GM21515 (cell line): ENCODE results near the gene IFFO2.

Experiments used
- ATAC-seq: cut with Tn5 transposase; IDR thresholded peaks from one replicate; pipeline ENCODE4 v1.9.1; 2021; ENCODE audit not compliant: unreplicated experiment

IFFO2 gene

GRCh38 chr1:18921516-18922251 is 34.8 kb downstream of the IFFO2 start:
- no peak for ATAC-seq

- ATAC-seq = no peak
Measured at GRCh38 chr1:18920931-18921330, 35.5 kb downstream of the IFFO2 start.

GRCh38 chr1:18919956-18920355 is 36.5 kb downstream of the IFFO2 start:
- ATAC-seq = no peak

- no peak for ATAC-seq
Measured at GRCh38 chr1:18919197-18919905, 37.1 kb downstream of the IFFO2 start.

GRCh38 chr1:18918417-18918816 is 38.1 kb downstream of the IFFO2 start:
- no peak for ATAC-seq

- ATAC-seq = no peak
Measured at GRCh38 chr1:18917071-18917799, 39.2 kb downstream of the IFFO2 start.

- no peak for ATAC-seq
Measured at GRCh38 chr1:18915341-18915740, 41.1 kb downstream of the IFFO2 start.

- peak; percentile 61 for ATAC-seq
Measured at GRCh38 chr1:18913065-18913835, 43.2 kb downstream of the IFFO2 start.

GRCh38 chr1:18912550-18912949 is 43.9 kb downstream of the IFFO2 start:
- ATAC-seq = no peak

GRCh38 chr1:18908911-18909771 is 47.3 kb downstream of the IFFO2 start:
- no peak for ATAC-seq

- ATAC-seq = no peak
Measured at GRCh38 chr1:18907917-18908845, 48.3 kb downstream of the IFFO2 start.

- no peak for ATAC-seq
Measured at GRCh38 chr1:18907021-18907916, 49.2 kb downstream of the IFFO2 start.

GRCh38 chr1:18903291-18903756 is 53.2 kb downstream of the IFFO2 start:
- no peak for ATAC-seq

GRCh38 chr1:18902523-18903290 is 53.8 kb downstream of the IFFO2 start, which contains the start of gene ALDH4A1:
Gene ALDH4A1, minus strand, starts transcription at chr1:18902555. Its CDS starts 32 bp downstream, at chr1:18902523.
- ATAC-seq = peak; percentile 96

- no peak for ATAC-seq
Measured at GRCh38 chr1:18901952-18902522, 54.4 kb downstream of the IFFO2 start.

- ATAC-seq = no peak
Measured at GRCh38 chr1:18901147-18901951, 55.1 kb downstream of the IFFO2 start.
